H1 (cell line): ENCODE measurements around the gene PTAR1. TPM values are rescaled to one million over a fixed set of nuclear protein-coding genes. Genes with fewer than 3 reads are reported as not detected.

Experiments used
- CTCF ChIA-PET: fragments of 300-600 bp; sonication (Branson Sonifier 250); formaldehyde crosslinking; loops from one replicate; lab custom pipeline; 2021; ENCODE audit not compliant: partially characterized antibody; lab: Charles Lee
- POLR2A ChIA-PET: fragments of 300-600 bp; sonication (Branson Sonifier 250); formaldehyde crosslinking; loops from one replicate; lab custom pipeline; 2021; ENCODE audit warnings: inconsistent platforms; ENCODE audit not compliant: partially characterized antibody; lab: Charles Lee
- DNase-seq, 2 experiments: peaks; one replicate each; pipeline versions ENCODE4 v3.0.0 to v3.0.0-alpha.2; 2010 to 2022; ENCODE audit warnings: low spot score in 2 of 2, low read depth in 1 of 2, mixed read lengths in 1 of 2
- FAIRE-seq: peaks from 2 replicates; lab custom pipeline; 2011; peaks lifted over from hg19 to GRCh38; lab: Jason Lieb, UNC
- H2AFZ ChIP-seq: 2 replicates; pipeline ENCODE4 v1.8.1; 2012; ENCODE audit warnings: low read length, inconsistent platforms
- H2AK5ac ChIP-seq: 2 replicates; pipeline ENCODE4 v1.6.1; 2013; ENCODE audit warnings: low read depth, low read length
- H2BK120ac ChIP-seq: replicated peaks from 2 replicates; pipeline ENCODE3; 2013; ENCODE audit warnings: low read depth, low read length, inconsistent platforms
- H2BK12ac ChIP-seq: 2 replicates; pipeline ENCODE4 v1.6.1; 2013; ENCODE audit warnings: low read depth, low read length
- H2BK15ac ChIP-seq: 2 replicates; pipeline ENCODE4 v1.6.1; 2013; ENCODE audit warnings: low read length
- H2BK20ac ChIP-seq: 2 replicates; pipeline ENCODE4 v1.6.1; 2013; ENCODE audit warnings: low read length
- H2BK5ac ChIP-seq: 2 replicates; pipeline ENCODE4 v1.6.1; 2013; ENCODE audit warnings: low read depth, low read length
- H3K14ac ChIP-seq: 2 replicates; pipeline ENCODE4 v1.6.1; 2013; ENCODE audit warnings: inconsistent platforms; ENCODE audit not compliant: insufficient read length
- H3K18ac ChIP-seq: 2 replicates; pipeline ENCODE4 v1.6.1; 2013; ENCODE audit warnings: low read length; ENCODE audit errors: extremely low read depth
- H3K23ac ChIP-seq: 2 replicates; pipeline ENCODE4 v1.6.1; 2013; ENCODE audit warnings: inconsistent platforms; ENCODE audit not compliant: insufficient read length
- H3K23me2 ChIP-seq: 2 replicates; pipeline ENCODE4 v1.6.1; 2013; ENCODE audit warnings: low read depth, low read length
- H3K27ac ChIP-seq: 2 replicates; pipeline ENCODE4 v1.6.1; 2011; ENCODE audit warnings: low read depth, low read length, inconsistent platforms
- H3K27me3 ChIP-seq, 4 experiments: replicated peaks in 1 of 4; 1 replicate in 1 of 4; 2 replicates in 3 of 4; pipeline versions ENCODE4 v1.6.1 to v1.8.1; 2011 to 2013; ENCODE audit warnings: low read length in 3 of 4, mild to moderate bottlenecking in 3 of 4, inconsistent platforms in 2 of 4, mixed read lengths in 2 of 4, moderate library complexity in 1 of 4; ENCODE audit not compliant: control insufficient read depth in 3 of 4, insufficient read depth in 3 of 4; ENCODE audit errors: extremely low read depth in 1 of 4
- H3K36me3 ChIP-seq, 4 experiments: 2 replicates each; pipeline versions ENCODE4 v1.6.1 to v1.8.1; 2011 to 2013; ENCODE audit warnings: mild to moderate bottlenecking in 4 of 4, low read length in 3 of 4, moderate library complexity in 2 of 4, control low read depth in 1 of 4, inconsistent platforms in 1 of 4; ENCODE audit not compliant: insufficient read depth in 4 of 4, control insufficient read depth in 2 of 4
- H3K4ac ChIP-seq: replicated peaks from 2 replicates; pipeline ENCODE3; 2013; ENCODE audit warnings: low read length, low read depth, mixed read lengths, inconsistent platforms; ENCODE audit not compliant: insufficient read length
- H3K4me1 ChIP-seq, 4 experiments: replicated peaks in 1 of 4; 1 replicate in 1 of 4; 2 replicates in 3 of 4; pipeline versions ENCODE4 v1.6.1 to v1.8.1; 2011 to 2013; ENCODE audit warnings: low read length in 3 of 4, inconsistent platforms in 2 of 4, mixed read lengths in 1 of 4; ENCODE audit not compliant: insufficient read depth in 4 of 4, control insufficient read depth in 3 of 4
- H3K4me2 ChIP-seq, 2 experiments: 2 replicates each; pipeline versions ENCODE4 v1.6.1 to v1.8.1; 2011 to 2013; ENCODE audit warnings: low read depth in 2 of 2, low read length in 2 of 2, control low read depth in 1 of 2, inconsistent platforms in 1 of 2, mild to moderate bottlenecking in 1 of 2; ENCODE audit not compliant: insufficient read depth in 1 of 2
- H3K4me3 ChIP-seq, 4 experiments: fragments of 200-600, 300-600 bp in 1 of 4; sonication (generic), shearing (Covaris generic), sonication (Bioruptor Twin) in 1 of 4; 2 replicates each; pipeline versions ENCODE4 v1.5.1 to v1.8.1; 2011 to 2016; ENCODE audit warnings: low read length in 4 of 4, low read depth in 3 of 4, control low read depth in 2 of 4, inconsistent platforms in 2 of 4, mild to moderate bottlenecking in 2 of 4, mixed read lengths in 1 of 4, moderate library complexity in 1 of 4; ENCODE audit not compliant: insufficient read depth in 2 of 4; ENCODE audit errors: extremely low read depth in 1 of 4
- H3K56ac ChIP-seq: replicated peaks from 2 replicates; pipeline ENCODE3; 2013; ENCODE audit warnings: low read depth, mild to moderate bottlenecking, mixed read lengths, low read length, inconsistent platforms; ENCODE audit not compliant: insufficient read length
- H3K79me1 ChIP-seq: 2 replicates; pipeline ENCODE4 v1.6.1; 2013; ENCODE audit warnings: low read depth, low read length, control low read depth
- H3K79me2 ChIP-seq, 2 experiments: 2 replicates each; pipeline versions ENCODE4 v1.6.1 to v1.8.1; 2012 to 2013; ENCODE audit warnings: low read length in 2 of 2, mild to moderate bottlenecking in 2 of 2, inconsistent platforms in 1 of 2; ENCODE audit not compliant: insufficient read depth in 2 of 2, control insufficient read depth in 1 of 2
- H3K9ac ChIP-seq, 4 experiments: replicated peaks in 1 of 4; 1 replicate in 1 of 4; 2 replicates in 3 of 4; pipeline versions ENCODE4 v1.6.1 to v1.8.1; 2011 to 2013; ENCODE audit warnings: low read depth in 3 of 4, low read length in 3 of 4, control low read depth in 2 of 4, mild to moderate bottlenecking in 2 of 4, moderate library complexity in 2 of 4, inconsistent platforms in 1 of 4; ENCODE audit errors: extremely low read depth in 1 of 4
- H3K9me3 ChIP-seq, 2 experiments: 2 replicates each; pipeline versions ENCODE4 v1.6.1 to v1.8.1; 2012 to 2013; ENCODE audit warnings: mild to moderate bottlenecking in 2 of 2, moderate library complexity in 2 of 2, control low read depth in 1 of 2, inconsistent platforms in 1 of 2, low read depth in 1 of 2, low read length in 1 of 2, mixed read lengths in 1 of 2; ENCODE audit not compliant: insufficient read depth in 2 of 2
- H4K20me1 ChIP-seq, 2 experiments: replicated peaks in 1 of 2; 2 replicates each; pipeline versions ENCODE3 to v1.8.1; 2011 to 2013; ENCODE audit warnings: inconsistent platforms in 2 of 2, low read length in 2 of 2, mild to moderate bottlenecking in 1 of 2; ENCODE audit not compliant: insufficient read depth in 2 of 2, control insufficient read depth in 1 of 2
- H4K5ac ChIP-seq: 2 replicates; pipeline ENCODE4 v1.6.1; 2013; ENCODE audit warnings: low read length, low read depth, mixed read lengths, inconsistent platforms; ENCODE audit not compliant: insufficient read length
- H4K8ac ChIP-seq: 2 replicates; pipeline ENCODE4 v1.8.0; 2013; ENCODE audit warnings: mild to moderate bottlenecking, moderate library complexity, low read length, inconsistent platforms; ENCODE audit not compliant: insufficient read depth; ENCODE audit errors: extremely low read depth
- H4K91ac ChIP-seq: replicated peaks from 2 replicates; pipeline ENCODE3; 2013; ENCODE audit warnings: low read length, mixed read lengths, inconsistent platforms; ENCODE audit not compliant: insufficient read length
- CBX5 ChIP-seq: fragments of 300-800, 300-1000 bp; sonication (generic); IDR thresholded peaks from 2 replicates; pipeline ENCODE4 v1.7.1; 2016; ENCODE audit warnings: antibody characterized with exemption, low read length, low read depth
- CBX8 ChIP-seq: fragments of 300-800, 300-1000 bp; sonication (generic); IDR thresholded peaks from 2 replicates; pipeline ENCODE4 v1.7.1; 2016; ENCODE audit warnings: low read depth, low read length, borderline replicate concordance
- CEBPB ChIP-seq: IDR thresholded peaks from 2 replicates; pipeline ENCODE4 v1.6.1; 2012; ENCODE audit warnings: low read depth, low read length
- CTBP2 ChIP-seq: IDR thresholded peaks from 2 replicates; pipeline ENCODE4 v1.7.0; 2011; ENCODE audit warnings: borderline replicate concordance, mild to moderate bottlenecking, moderate library complexity, mixed read lengths, low read length; ENCODE audit not compliant: insufficient read depth, insufficient read length
- EGR1 ChIP-seq: IDR thresholded peaks from 2 replicates; pipeline ENCODE4 v1.6.1; 2011; ENCODE audit warnings: low read depth, low read length, borderline replicate concordance
- EZH2 ChIP-seq: fragments of 200-600 bp; sonication (generic); IDR thresholded peaks from 2 replicates; pipeline ENCODE4 v1.7.1; 2012; ENCODE audit warnings: low read depth, mild to moderate bottlenecking, moderate library complexity, low read length, inconsistent platforms; ENCODE audit not compliant: severe bottlenecking
- GABPA ChIP-seq: IDR thresholded peaks from 2 replicates; pipeline ENCODE4 v1.6.1; 2011; ENCODE audit warnings: mild to moderate bottlenecking, low read length, moderate library complexity, borderline replicate concordance; ENCODE audit not compliant: insufficient read depth
- HDAC6 ChIP-seq: IDR thresholded peaks from one replicate; pipeline ENCODE4 v1.7.1; 2012; ENCODE audit warnings: low read depth, mild to moderate bottlenecking, inconsistent platforms, low read length, moderate library complexity
- PHF8 ChIP-seq: fragments of 200-600 bp; sonication (generic); conservative IDR thresholded peaks from 2 replicates; pipeline ENCODE4 v1.7.1; 2012; ENCODE audit warnings: low read depth, mild to moderate bottlenecking, inconsistent platforms, low read length, moderate library complexity
- POLR2A ChIP-seq, 2 experiments: IDR thresholded peaks; 1 replicate in 1 of 2; 2 replicates in 1 of 2; pipeline ENCODE4 v1.6.1; 2011; ENCODE audit warnings: low read depth in 2 of 2, low read length in 2 of 2, mild to moderate bottlenecking in 2 of 2; ENCODE audit errors: control extremely low read depth in 1 of 2
- POU5F1 ChIP-seq: IDR thresholded peaks from 2 replicates; pipeline ENCODE4 v1.6.1; 2011; ENCODE audit warnings: low read depth, mild to moderate bottlenecking, low read length, moderate library complexity
- SAP30 ChIP-seq: fragments of 300-600 bp; sonication (generic); IDR thresholded peaks from 2 replicates; pipeline ENCODE4 v1.7.1; 2012; ENCODE audit warnings: low read length, moderate library complexity, mild to moderate bottlenecking, inconsistent platforms; ENCODE audit not compliant: insufficient read depth, insufficient replicate concordance
- SIRT6 ChIP-seq: IDR thresholded peaks from one replicate; pipeline ENCODE4 v1.7.1; 2012; ENCODE audit warnings: low read length, inconsistent platforms
- SP1 ChIP-seq: IDR thresholded peaks from 2 replicates; pipeline ENCODE4 v1.6.1; 2011; ENCODE audit warnings: low read depth, low read length
- TCF12 ChIP-seq: IDR thresholded peaks from 2 replicates; pipeline ENCODE4 v1.6.1; 2011; ENCODE audit warnings: low read depth, mild to moderate bottlenecking, low read length
- WGBS, 2 experiments: shearing (Covaris generic) in 1 of 2; methylation state at CpG; one replicate each; pipeline versions ENCODE4 v1.1.6 to v1.1.7; 2013 to 2015; ENCODE audit warnings: low lambda C conversion rate in 2 of 2, mixed read lengths in 2 of 2, inconsistent platforms in 1 of 2, low coverage in 1 of 2, missing lambda C conversion rate in 1 of 2; ENCODE audit not compliant: insufficient replicate concordance in 2 of 2, insufficient coverage in 1 of 2, insufficient read length in 1 of 2; ENCODE audit errors: extremely low coverage in 1 of 2, missing lambda C conversion rate in 1 of 2; 5-methylcytosine and 5-hydroxymethylcytosine counted together
- polyA plus RNA-seq, 7 experiments: library from polyadenylated mRNA; depleted of rRNA in 3 of 7; stranded (reverse) in 5 of 7; unstranded in 2 of 7; fragments of >200 nt in 5 of 7; fragments of 200-250 nt in 2 of 7; gene quantifications; 1 replicate in 5 of 7; 2 replicates in 1 of 7; 4 replicates in 1 of 7; pipeline versions ENCODE4 v1.2.1 to v1.2.3, GENCODE V29; 2011 to 2013; ENCODE audit warnings: missing spikeins in 2 of 7, mixed read lengths in 2 of 7
- total RNA-seq: library from RNA; stranded (reverse); fragmentation: NEBNext Ultra II Directional; extraction: Animal tissue kit (Norgen Biotek cat#: 25700); gene quantifications from 2 replicates; pipeline ENCODE4 v1.2.1, GENCODE V29; 2021

Gene PTAR1
- total and polyA plus RNA-seq, 2 of the 8 experiments (the other 6 are each of a cell fraction or from before 2014, with no cell fraction given): 19.5 to 84.9 TPM

DNA sequence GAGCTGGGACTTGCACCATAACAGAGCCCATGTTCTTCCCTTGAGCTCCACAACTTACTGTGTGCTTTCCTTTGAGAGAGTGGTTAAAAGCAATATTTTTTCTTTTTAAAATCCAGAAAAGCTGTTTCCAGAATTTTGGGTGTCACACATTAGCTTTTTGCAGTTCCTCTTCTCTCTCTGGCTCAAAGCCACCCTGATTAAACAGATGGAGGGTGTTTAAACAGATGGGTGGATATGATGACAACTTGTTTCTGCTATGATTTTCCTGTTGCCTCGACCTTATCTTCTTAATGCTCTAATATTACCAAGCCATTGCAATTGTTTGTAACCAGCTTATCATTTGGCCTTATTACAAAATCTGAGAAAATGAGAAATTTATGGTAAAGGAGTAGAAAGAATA, 37.9 kb upstream of the PTAR1 start:
- H4K20me1 ChIP-seq: no peaks in the 10 kb centered on the region
- CTCF ChIA-PET: interaction anchor here (1.2 kb wide), 1 partner anchor 11 kb away, joined by 3 read pairs; no protein-coding TSS in a partner anchor
- TF ChIP-seq SP1 (no peak), EGR1 (no peak), PHF8 (no peak), POU5F1 (no peak), CBX8 (no peak), EZH2 (no peak), GABPA (no peak), CTBP2 (no peak), TCF12 (no peak), CEBPB (no peak), SIRT6 (no peak), HDAC6 (no peak), POLR2A (IDR thresholded peaks at IDR 0.05; ENCODE audit: control extremely low read depth in 1 of 2, low read depth in 2 of 2, low read length in 2 of 2) (no peak), SAP30 (no peak), CBX5 (no peak)

More for the DNA sequence above, 37.9 kb upstream of the PTAR1 start:
- H3K36me3 ChIP-seq: no peaks in the 10 kb centered on the region
- no peak overlapping the region for H3K4me2 ChIP-seq
- H2AFZ ChIP-seq: no peak overlapping the region
- no peak overlapping the region for H3K14ac ChIP-seq
- no peak overlapping the region for H3K18ac ChIP-seq
- H4K5ac ChIP-seq: no peak overlapping the region
- no peak overlapping the region for H4K91ac ChIP-seq
- H3K27ac ChIP-seq: no peak overlapping the region
- H3K27me3 ChIP-seq: no peaks in the 10 kb centered on the region
- H3K4ac ChIP-seq: no peak overlapping the region
- H3K23me2 ChIP-seq: no peaks in the 10 kb centered on the region
- FAIRE-seq (no peak), DNase-seq (no peak)
- H3K79me2 ChIP-seq: no peaks in the 10 kb centered on the region
- H3K56ac ChIP-seq: no peak overlapping the region
- H2AK5ac ChIP-seq: no peak overlapping the region
- H3K4me1 ChIP-seq: no peaks in the 10 kb centered on the region
- no peak overlapping the region for H2BK5ac ChIP-seq
- no peak overlapping the region for H3K9ac ChIP-seq
- no peak overlapping the region for H3K4me3 ChIP-seq
- H2BK12ac ChIP-seq: no peak overlapping the region
- WGBS, 2 experiments: 93% methylated on average over 1 of the region's 1 CpG; no CpG with 5 or more reads in 1 of the 2 experiments
- H3K79me1 ChIP-seq: no peaks in the 10 kb centered on the region
- peaks cover 4 to 9% of the 10 kb centered on the region in 2 experiments; a peak in 3 of 4 replicates for H3K9me3 ChIP-seq
- POLR2A ChIA-PET: no interaction called here
- no peak overlapping the region for H2BK20ac ChIP-seq
- no peak overlapping the region for H4K8ac ChIP-seq
- H2BK120ac ChIP-seq: no peak overlapping the region
- no peak overlapping the region for H2BK15ac ChIP-seq
- no peak overlapping the region for H3K23ac ChIP-seq
